ENCODE data around the gene KRT25.

GRCh38 chr17:40755231-40755630, at the start of gene KRT25:
- TF ChIP-seq ZSCAN18 (CRISPR knock-in tag; IDR thresholded peaks at IDR 0.05) (no peak), GRHL2 (CRISPR knock-in tag; IDR thresholded peaks at IDR 0.05; ENCODE audit: insufficient replicate concordance, severe bottlenecking) (no peak), ELF4 (CRISPR knock-in tag; IDR thresholded peaks at IDR 0.05; ENCODE audit: low read depth) (no peak), ATF2 (CRISPR knock-in tag; IDR thresholded peaks at IDR 0.05; ENCODE audit: borderline replicate concordance, low read depth) (no peak), NR1H2 (CRISPR knock-in tag; IDR thresholded peaks at IDR 0.05) (no peak), CTCF (IDR thresholded peaks at IDR 0.05) (no peak), E2F5 (CRISPR knock-in tag; IDR thresholded peaks at IDR 0.05) (no peak), USF2 (CRISPR knock-in tag; IDR thresholded peaks at IDR 0.05) (no peak), ETV6 (CRISPR knock-in tag; IDR thresholded peaks at IDR 0.05) (no peak), ZNF423 (CRISPR knock-in tag; IDR thresholded peaks at IDR 0.05) (no peak), ZNF425 (CRISPR knock-in tag; conservative IDR thresholded peaks at IDR 0.05) (no peak)
